HL-60 (cell line): ENCODE measurements around the gene PARD3.

Source experiments
- DNase-seq, 2 experiments: peaks; one replicate each; pipeline ENCODE4 v3.0.0-alpha.2; 2010 to 2020; ENCODE audit warnings: low read depth in 1 of 2, low spot score in 1 of 2
- H3K27ac ChIP-seq: fragments of 250-450 bp; sonication (Bioruptor Pico); replicated peaks from 2 replicates; pipeline ENCODE4 v1.5.1; 2020; ENCODE audit warnings: mild to moderate bottlenecking, moderate library complexity
- H3K27me3 ChIP-seq: fragments of 250-450 bp; sonication (Bioruptor Pico); 2 replicates; pipeline ENCODE4 v1.5.1; 2021; ENCODE audit warnings: mild to moderate bottlenecking, moderate library complexity; ENCODE audit not compliant: insufficient read depth, poor library complexity, severe bottlenecking
- H3K4me3 ChIP-seq: replicated peaks from 2 replicates; pipeline ENCODE4 v1.5.1; 2011; ENCODE audit warnings: mild to moderate bottlenecking, control low read depth, low read length; ENCODE audit not compliant: insufficient read depth
- CTCF ChIP-seq: IDR thresholded peaks from one replicate; pipeline ENCODE4 v1.5.1; 2011; ENCODE audit warnings: low read length, control low read depth, inconsistent platforms; ENCODE audit not compliant: insufficient read depth
- GABPA ChIP-seq: IDR thresholded peaks from 2 replicates; pipeline ENCODE4 v1.6.1; 2012; ENCODE audit warnings: low read depth
- POLR2AphosphoS5 ChIP-seq: IDR thresholded peaks from 2 replicates; pipeline ENCODE4 v1.6.1; 2012; ENCODE audit warnings: low read depth
- REST ChIP-seq: IDR thresholded peaks from 2 replicates; pipeline ENCODE4 v1.6.1; 2012; ENCODE audit warnings: low read depth; ENCODE audit not compliant: insufficient replicate concordance
- SPI1 ChIP-seq: IDR thresholded peaks from 2 replicates; pipeline ENCODE4 v1.6.1; 2012; ENCODE audit warnings: low read depth, mild to moderate bottlenecking, borderline replicate concordance

Gene PARD3

GRCh38 chr10:34184939-34185386 lies 630.1 kb downstream of the PARD3 start:
- DNase-seq, result no peak
- Histone ChIP-seq H3K27ac (no peak overlapping the region), H3K4me3 (no peak overlapping the region), H3K27me3 (no peaks in the 10 kb centered on the region)
- TF ChIP-seq POLR2AphosphoS5, result no peak
- TF ChIP-seq GABPA, result no peak
- TF ChIP-seq REST, result no peak
- TF ChIP-seq CTCF, result no peak
- no peak for TF ChIP-seq SPI1

GRCh38 chr10:34184397-34184796 lies 630.7 kb downstream of the PARD3 start:
- Histone ChIP-seq H3K27ac (no peak overlapping the region), H3K4me3 (no peak overlapping the region), H3K27me3 (no peaks in the 10 kb centered on the region)
- TF ChIP-seq GABPA (no peak), SPI1 (no peak), CTCF (no peak), POLR2AphosphoS5 (no peak), REST (no peak)
- no peak for DNase-seq

- DNase-seq, result no peak
- Histone ChIP-seq H3K4me3 (no peak overlapping the region), H3K27me3 (no peaks in the 10 kb centered on the region), H3K27ac (no peak overlapping the region)
- no peak for TF ChIP-seq REST
- TF ChIP-seq CTCF, result no peak
- no peak for TF ChIP-seq GABPA
- TF ChIP-seq POLR2AphosphoS5, result no peak
- TF ChIP-seq SPI1, result no peak
Measured at GRCh38 chr10:34183016-34183796, 631.9 kb downstream of the PARD3 start.
